ENCODE results near the gene TRIM10.

DNA sequence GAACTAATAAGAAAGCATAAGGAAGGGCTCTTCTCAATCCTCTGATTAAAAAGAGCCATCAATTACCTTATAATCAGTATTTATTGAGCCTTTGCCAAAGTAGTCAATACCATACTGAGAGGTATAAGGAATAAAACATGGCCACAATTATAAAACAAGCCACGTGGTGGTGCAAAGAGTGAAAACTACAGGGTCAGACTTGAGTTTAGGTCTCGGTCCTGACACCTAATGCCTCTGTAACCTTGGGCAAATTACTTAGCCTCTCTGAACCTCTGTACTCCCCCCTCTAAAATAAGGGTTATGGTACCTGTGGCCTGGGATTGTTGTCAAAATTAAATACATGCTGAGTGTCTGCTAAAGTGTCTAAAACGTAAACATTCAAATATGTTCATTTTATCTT, 11.8 kb downstream of the TRIM10 start:
- TF ChIP-seq STAT1 (conservative IDR thresholded peaks at IDR 0.05) (no peak), KDM1A (IDR thresholded peaks at IDR 0.05; ENCODE audit: borderline replicate concordance) (no peak), NR2F1 (conservative IDR thresholded peaks at IDR 0.05) (no peak), SIN3A (IDR thresholded peaks at IDR 0.05; ENCODE audit: low read depth, low read length) (no peak)
- TF ChIP-seq, protein P1, sequence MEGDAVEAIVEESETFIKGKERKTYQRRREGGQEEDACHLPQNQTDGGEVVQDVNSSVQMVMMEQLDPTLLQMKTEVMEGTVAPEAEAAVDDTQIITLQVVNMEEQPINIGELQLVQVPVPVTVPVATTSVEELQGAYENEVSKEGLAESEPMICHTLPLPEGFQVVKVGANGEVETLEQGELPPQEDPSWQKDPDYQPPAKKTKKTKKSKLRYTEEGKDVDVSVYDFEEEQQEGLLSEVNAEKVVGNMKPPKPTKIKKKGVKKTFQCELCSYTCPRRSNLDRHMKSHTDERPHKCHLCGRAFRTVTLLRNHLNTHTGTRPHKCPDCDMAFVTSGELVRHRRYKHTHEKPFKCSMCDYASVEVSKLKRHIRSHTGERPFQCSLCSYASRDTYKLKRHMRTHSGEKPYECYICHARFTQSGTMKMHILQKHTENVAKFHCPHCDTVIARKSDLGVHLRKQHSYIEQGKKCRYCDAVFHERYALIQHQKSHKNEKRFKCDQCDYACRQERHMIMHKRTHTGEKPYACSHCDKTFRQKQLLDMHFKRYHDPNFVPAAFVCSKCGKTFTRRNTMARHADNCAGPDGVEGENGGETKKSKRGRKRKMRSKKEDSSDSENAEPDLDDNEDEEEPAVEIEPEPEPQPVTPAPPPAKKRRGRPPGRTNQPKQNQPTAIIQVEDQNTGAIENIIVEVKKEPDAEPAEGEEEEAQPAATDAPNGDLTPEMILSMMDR (IDR thresholded peaks at IDR 0.05 in 2 of 3, conservative IDR thresholded peaks at IDR 0.05 in 1 of 3; ENCODE audit: control insufficient read depth in 2 of 3, extremely low read depth in 1 of 3, insufficient read depth in 1 of 3, low read depth in 3 of 3, low read length in 3 of 3): no peak
- TF ChIP-seq, protein P2, sequence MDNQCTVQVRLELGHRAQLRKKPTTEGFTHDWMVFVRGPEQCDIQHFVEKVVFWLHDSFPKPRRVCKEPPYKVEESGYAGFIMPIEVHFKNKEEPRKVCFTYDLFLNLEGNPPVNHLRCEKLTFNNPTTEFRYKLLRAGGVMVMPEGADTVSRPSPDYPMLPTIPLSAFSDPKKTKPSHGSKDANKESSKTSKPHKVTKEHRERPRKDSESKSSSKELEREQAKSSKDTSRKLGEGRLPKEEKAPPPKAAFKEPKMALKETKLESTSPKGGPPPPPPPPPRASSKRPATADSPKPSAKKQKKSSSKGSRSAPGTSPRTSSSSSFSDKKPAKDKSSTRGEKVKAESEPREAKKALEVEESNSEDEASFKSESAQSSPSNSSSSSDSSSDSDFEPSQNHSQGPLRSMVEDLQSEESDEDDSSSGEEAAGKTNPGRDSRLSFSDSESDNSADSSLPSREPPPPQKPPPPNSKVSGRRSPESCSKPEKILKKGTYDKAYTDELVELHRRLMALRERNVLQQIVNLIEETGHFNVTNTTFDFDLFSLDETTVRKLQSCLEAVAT (IDR thresholded peaks at IDR 0.05): no peak
